Panc1 (cell line): ENCODE data around the gene PLSCR3. TPM values are rescaled to one million over a fixed set of nuclear protein-coding genes. Genes with fewer than 3 reads are reported as not detected.

ENCODE experiments used
- ATAC-seq: fragments of 200-7000 bp; cut with Tn5 transposase; 2 replicates; pipeline ENCODE4 v1.9.1; 2020; ENCODE audit warnings: mild to moderate bottlenecking, moderate library complexity
- BruUV-seq: library from RNA; stranded (reverse); fragments of 400-500 nt; replicated peaks from 2 replicates; lab custom pipeline; 2021; lab: Mats Ljungman, UMichigan
- CTCF ChIA-PET: fragments of 300-600 bp; sonication (Branson Sonifier 250); formaldehyde crosslinking; loops from one replicate; lab custom pipeline; 2022; ENCODE audit warnings: antibody characterized with exemption; lab: Charles Lee
- POLR2A ChIA-PET: fragments of 300-600 bp; sonication (Branson Sonifier 250); formaldehyde crosslinking; loops from one replicate; lab custom pipeline; 2022; ENCODE audit warnings: antibody characterized with exemption; lab: Charles Lee
- DNase-seq: peaks from one replicate; pipeline ENCODE4 v3.0.0-alpha.2; 2010; ENCODE audit warnings: low read depth, low spot score
- H3K27ac ChIP-seq: 2 replicates; pipeline ENCODE4 v1.5.1; 2011; ENCODE audit warnings: mild to moderate bottlenecking, low read length, inconsistent platforms
- H3K27me3 ChIP-seq: fragments of 200-500 bp; sonication (Bioruptor generic); 2 replicates; pipeline ENCODE4 v1.6.0; 2014; ENCODE audit warnings: low read length, inconsistent platforms; ENCODE audit not compliant: control insufficient read depth, insufficient read depth
- H3K36me3 ChIP-seq: fragments of 200-500 bp; sonication (Bioruptor generic); 2 replicates; pipeline ENCODE4 v1.5.1; 2014; ENCODE audit warnings: inconsistent platforms, mild to moderate bottlenecking, low read length, moderate library complexity; ENCODE audit not compliant: control insufficient read depth, insufficient read depth
- H3K4me1 ChIP-seq: 2 replicates; pipeline ENCODE4 v1.5.1; 2011; ENCODE audit warnings: inconsistent platforms, mild to moderate bottlenecking, low read length, moderate library complexity; ENCODE audit not compliant: control insufficient read depth, insufficient read depth
- H3K4me3 ChIP-seq, 2 experiments: 2 replicates each; pipeline ENCODE4 v1.5.1; 2011 to 2012; ENCODE audit warnings: low read depth in 2 of 2, low read length in 2 of 2, mild to moderate bottlenecking in 2 of 2, inconsistent platforms in 1 of 2, moderate library complexity in 1 of 2
- H3K9me3 ChIP-seq: fragments of 200-500 bp; sonication (Bioruptor generic); 2 replicates; pipeline ENCODE4 v1.5.1; 2014; ENCODE audit warnings: low read depth, mild to moderate bottlenecking, inconsistent platforms, low read length, moderate library complexity; ENCODE audit not compliant: control insufficient read depth, insufficient read depth
- CTCF ChIP-seq: fragments of 450-650 bp; IDR thresholded peaks from 2 replicates; pipeline ENCODE4 v1.5.1; 2017; ENCODE audit warnings: mild to moderate bottlenecking
- POLR2AphosphoS5 ChIP-seq: IDR thresholded peaks from 2 replicates; pipeline ENCODE4 v1.6.1; 2012; ENCODE audit warnings: mild to moderate bottlenecking, low read depth, low read length, moderate library complexity
- REST ChIP-seq, 2 experiments: IDR thresholded peaks; 2 replicates each; pipeline ENCODE4 v1.6.1; 2011 to 2012; ENCODE audit warnings: low read depth in 2 of 2, control low read depth in 1 of 2, low read length in 1 of 2, mild to moderate bottlenecking in 1 of 2, moderate library complexity in 1 of 2; ENCODE audit not compliant: insufficient read depth in 1 of 2
- SIN3A ChIP-seq: IDR thresholded peaks from 2 replicates; pipeline ENCODE4 v1.6.1; 2012; ENCODE audit warnings: low read depth, mild to moderate bottlenecking, low read length, moderate library complexity, borderline replicate concordance; ENCODE audit not compliant: insufficient read depth
- TCF7L2 ChIP-seq: IDR thresholded peaks from 2 replicates; pipeline ENCODE4 v1.6.1; 2011; ENCODE audit warnings: mild to moderate bottlenecking, low read depth, low read length, inconsistent platforms
- in situ Hi-C: cut with HindIII; loops from 2 replicates; pipeline ENCODE4 v1.10.0; 2016; ENCODE audit warnings: low sequenced_read_pairs, low pct_unique_long_range_greater_than_20kb
- intact Hi-C: fragments of 100-400 bp; cut with micrococcal nuclease; formaldehyde crosslinking; loops from one replicate; pipeline ENCODE4 v1.10.0; 2022; ENCODE audit not compliant: unreplicated experiment
- total RNA-seq: library from RNA; stranded (reverse); gene quantifications from one replicate; pipeline ENCODE4 v1.2.1, GENCODE V29; 2021; ENCODE audit not compliant: unreplicated experiment

Gene PLSCR3
- total RNA-seq, 1 experiment from 2014 or later: 32.0 TPM

GRCh38 chr17:7347630-7348477, 46.5 kb downstream of the PLSCR3 start:
- DNase-seq: no peak
- H3K4me1 ChIP-seq: peaks cover 7% of the 10 kb centered on the region; the same call in 1 of the 2 replicates
- BruUV-seq: no TSS peak
- in situ Hi-C loops: no loop called here
- ChIA-PET CTCF (interaction anchor here (0.6 kb wide), 1 partner anchor 9 kb away, joined by 9 read pairs; no protein-coding TSS in a partner anchor), POLR2A (no interaction called here)
- no peak for ATAC-seq
- TF ChIP-seq POLR2AphosphoS5: no peak
- TF ChIP-seq SIN3A: no peak
- TF ChIP-seq CTCF: no peak
- no peak for TF ChIP-seq REST (IDR thresholded peaks at IDR 0.05; ENCODE audit: insufficient read depth in 1 of 2, low read depth in 2 of 2, low read length in 1 of 2)
- no peak for TF ChIP-seq TCF7L2
- no peaks in the 10 kb centered on the region for H3K27me3 ChIP-seq
- intact Hi-C loops: no loop called here
- H3K4me3 ChIP-seq: no peak overlapping the region
- no peaks in the 10 kb centered on the region for H3K9me3 ChIP-seq
- H3K27ac ChIP-seq: no peak overlapping the region
- no peaks in the 10 kb centered on the region; the same call in 1 of the 2 replicates for H3K36me3 ChIP-seq

GRCh38 chr17:7346761-7347614, 47.3 kb downstream of the PLSCR3 start:
- H3K4me3 ChIP-seq: no peak overlapping the region
- H3K36me3 ChIP-seq: no peaks in the 10 kb centered on the region
- CTCF ChIA-PET: interaction anchor here (0.5 kb wide), 1 partner anchor 94 kb away, joined by 4 read pairs; no protein-coding TSS in a partner anchor
- intact Hi-C loops (no loop called here), in situ Hi-C loops (no loop called here)
- POLR2A ChIA-PET: no interaction called here
- no peak for DNase-seq
- H3K27ac ChIP-seq: no peak overlapping the region
- peaks cover 3% of the 10 kb centered on the region; the same call in 1 of the 2 replicates for H3K4me1 ChIP-seq
- TF ChIP-seq SIN3A (no peak), REST (IDR thresholded peaks at IDR 0.05; ENCODE audit: insufficient read depth in 1 of 2, low read depth in 2 of 2, low read length in 1 of 2) (no peak), POLR2AphosphoS5 (no peak), CTCF (no peak), TCF7L2 (no peak)
- H3K27me3 ChIP-seq: no peaks in the 10 kb centered on the region
- ATAC-seq: no peak
- BruUV-seq: no TSS peak
- no peaks in the 10 kb centered on the region for H3K9me3 ChIP-seq
